HPDE6-E6E7 (cell line): Measurements from ENCODE around the gene GPR155.
"Not testable (repeated sequence)": the region's sequence is repeated elsewhere in the genome, so short reads cannot be mapped to it uniquely, and the experiment has no call there.

Experiments used
- DNase-seq: peaks from one replicate; pipeline ENCODE4 v3.0.0; 2011; ENCODE audit warnings: missing footprints; ENCODE audit errors: extremely low spot score

The GPR155 gene

GRCh38 chr2:174438146-174438886 lies 48.5 kb downstream of the GPR155 start:
- no peak for DNase-seq

- no peak for DNase-seq
Measured at GRCh38 chr2:174436351-174436750, 50.5 kb downstream of the GPR155 start.

DNA sequence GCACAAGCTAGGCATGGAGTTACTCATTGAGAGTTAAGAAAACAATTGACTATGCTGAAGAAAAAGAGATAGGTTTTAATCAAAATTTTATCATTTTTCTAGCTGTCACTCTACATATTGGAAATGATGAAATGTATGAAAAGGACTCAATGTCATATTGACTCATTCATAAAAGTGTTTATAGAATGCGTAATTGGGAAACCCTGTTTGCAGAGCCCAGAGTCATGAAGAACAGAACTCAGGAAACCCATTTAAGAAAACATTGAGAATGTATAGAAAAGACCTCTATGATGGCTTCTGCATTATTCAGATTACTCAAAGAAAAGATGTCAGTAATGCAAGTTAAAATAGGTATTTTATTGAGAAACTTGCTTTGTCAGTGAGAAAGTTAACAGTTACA lies 54.9 kb downstream of the GPR155 start:
- DNase-seq = no peak

GRCh38 chr2:174430066-174430465 lies 56.8 kb downstream of the GPR155 start:
- DNase-seq = no peak

DNA sequence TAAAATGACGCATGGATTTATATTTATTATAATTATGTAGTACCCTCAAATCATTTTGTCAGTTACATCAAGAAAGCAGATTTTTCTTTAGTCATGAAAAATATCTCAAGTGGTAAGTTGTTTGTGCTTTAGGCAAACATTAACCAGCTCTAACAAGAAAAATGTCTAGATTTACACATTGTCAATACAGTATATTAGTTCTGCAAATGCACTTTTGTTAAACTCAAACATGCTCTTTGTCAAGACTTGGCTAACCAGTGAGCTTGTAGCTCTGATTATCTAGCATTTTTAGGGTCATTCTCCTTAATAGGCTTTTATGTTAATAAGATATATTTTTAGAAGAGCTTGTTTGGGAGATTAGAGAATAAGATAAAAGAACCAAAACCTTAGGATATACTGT lies 58.6 kb downstream of the GPR155 start:
- DNase-seq = no peak

DNA sequence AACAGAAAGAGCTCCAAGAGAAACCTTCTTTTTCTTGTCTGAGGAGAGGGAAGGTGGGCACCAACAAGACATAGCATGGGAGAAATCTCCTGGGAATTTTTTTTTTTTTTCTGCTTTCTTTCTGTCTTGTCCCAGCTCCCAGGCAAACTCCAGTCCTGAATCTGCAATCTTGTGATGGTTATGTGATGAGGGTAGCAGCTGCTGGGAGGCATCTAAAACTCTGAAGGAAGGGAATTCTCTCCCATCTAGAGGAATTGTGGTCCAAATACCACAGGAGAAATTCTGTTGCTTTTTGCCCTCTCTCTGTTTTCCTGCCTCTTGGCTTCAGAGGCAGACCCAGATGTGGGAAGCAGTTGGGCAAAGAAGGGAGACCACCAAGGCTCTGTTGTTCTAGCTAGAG lies 74.6 kb downstream of the GPR155 start:
- no peak for DNase-seq

- DNase-seq = not testable (repeated sequence)
Measured at GRCh38 chr2:174410039-174410438, 76.8 kb downstream of the GPR155 start.

DNA sequence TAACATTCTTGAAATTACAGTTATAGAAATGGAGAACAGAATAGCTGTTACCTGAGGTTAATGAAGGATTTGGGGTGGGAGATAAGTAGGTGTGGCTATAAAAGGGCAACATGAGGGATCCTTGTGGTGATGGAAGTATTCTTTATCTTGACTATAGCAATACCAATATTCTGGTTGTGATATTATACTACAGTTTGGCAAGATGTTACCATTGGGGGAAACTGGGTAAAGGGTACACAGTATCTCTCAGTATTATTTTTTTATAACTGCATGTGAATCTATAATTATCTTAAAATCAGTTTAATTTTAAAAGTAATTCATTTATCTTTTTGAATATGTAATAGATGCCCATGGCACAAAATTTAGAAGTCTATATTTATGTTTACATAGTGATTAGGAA lies 83.2 kb downstream of the GPR155 start:
- no peak for DNase-seq

GRCh38 chr2:174400853-174401252 lies 86.0 kb downstream of the GPR155 start:
- DNase-seq = no peak

DNA sequence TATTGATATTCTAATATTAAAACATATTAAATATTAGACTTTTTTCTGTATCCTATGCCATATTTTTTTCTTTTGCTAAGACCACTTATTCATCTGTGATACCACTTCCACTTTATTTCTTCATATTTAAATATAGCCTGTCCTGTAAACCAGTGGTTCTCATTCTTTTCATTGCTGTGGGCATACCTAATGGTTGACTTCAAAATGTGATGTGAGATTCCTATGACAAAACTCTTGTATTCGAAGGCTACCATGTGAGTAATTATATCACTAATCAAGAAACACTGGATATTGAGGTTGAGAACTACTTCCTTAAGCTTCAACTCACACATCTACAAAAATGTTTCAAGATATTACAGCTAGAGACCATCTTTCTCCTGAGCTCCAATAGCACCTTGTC lies 87.7 kb downstream of the GPR155 start:
- DNase-seq = no peak

- no peak for DNase-seq
Measured at GRCh38 chr2:174397773-174398172, 89.1 kb downstream of the GPR155 start.

DNA sequence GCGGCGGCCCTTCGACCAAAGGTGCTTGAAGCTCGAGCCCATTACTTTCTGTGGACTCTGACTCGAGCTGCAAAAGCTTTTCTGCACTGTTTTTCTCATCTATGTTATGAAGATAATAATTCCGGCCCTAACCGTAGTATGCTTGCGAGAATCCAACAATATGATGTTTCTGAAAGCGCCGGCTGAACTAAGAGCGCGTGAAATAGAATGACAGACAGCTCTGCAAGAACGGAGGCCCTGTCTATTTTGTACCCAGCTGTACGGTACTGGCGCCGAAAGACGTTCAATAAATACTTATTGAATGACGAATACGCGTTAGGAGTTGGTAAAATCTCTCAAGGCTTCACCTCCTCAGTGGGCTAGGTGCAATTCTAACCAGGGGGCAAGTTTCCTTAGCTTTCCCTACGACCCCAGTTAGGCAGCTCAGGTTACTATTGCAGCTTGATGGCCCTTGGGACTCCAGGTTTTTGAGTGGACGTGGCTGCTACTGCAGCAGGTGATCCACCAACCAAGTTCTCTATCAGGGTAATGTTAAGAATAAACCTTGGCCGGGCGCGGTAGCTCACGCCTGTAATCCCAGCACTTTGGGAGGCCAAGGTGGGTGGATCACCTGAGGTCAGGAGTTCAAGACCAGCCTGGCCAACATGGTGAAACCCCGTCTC lies 90.7 kb downstream of the GPR155 start:
- DNase-seq = peak; percentile 4

GRCh38 chr2:174395284-174395968 lies 91.4 kb downstream of the GPR155 start, which contains the start of gene SCRN3:
SCRN3 (plus strand) TSS chr2:174395730; CDS start chr2:174398284, 2,554 bp downstream.
- peak; percentile 77 for DNase-seq

- no peak for DNase-seq
Measured at GRCh38 chr2:174392706-174393105, 94.1 kb downstream of the GPR155 start.

GRCh38 chr2:174390303-174390702 lies 96.5 kb downstream of the GPR155 start:
- DNase-seq = not testable (repeated sequence)

DNA sequence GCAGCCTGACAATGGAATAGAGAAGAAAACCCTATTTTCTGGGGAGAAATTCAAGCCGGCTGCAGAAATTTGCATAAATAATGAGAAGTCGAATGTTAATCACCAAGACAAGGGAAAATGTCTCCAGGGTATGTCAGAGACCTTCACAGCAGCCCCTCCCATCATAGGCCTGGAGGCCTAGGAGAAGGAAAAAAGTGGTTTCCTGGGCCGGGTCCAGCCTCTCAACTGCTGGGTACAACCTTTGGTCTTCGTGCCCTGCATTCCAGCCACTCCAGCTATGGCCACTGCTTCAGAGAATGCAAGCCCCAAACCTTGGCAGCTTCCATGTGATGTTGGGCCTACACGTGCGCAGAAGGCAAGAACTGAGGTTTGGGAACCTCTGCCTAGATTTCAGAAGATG lies 97.3 kb downstream of the GPR155 start:
- DNase-seq = no peak

DNA sequence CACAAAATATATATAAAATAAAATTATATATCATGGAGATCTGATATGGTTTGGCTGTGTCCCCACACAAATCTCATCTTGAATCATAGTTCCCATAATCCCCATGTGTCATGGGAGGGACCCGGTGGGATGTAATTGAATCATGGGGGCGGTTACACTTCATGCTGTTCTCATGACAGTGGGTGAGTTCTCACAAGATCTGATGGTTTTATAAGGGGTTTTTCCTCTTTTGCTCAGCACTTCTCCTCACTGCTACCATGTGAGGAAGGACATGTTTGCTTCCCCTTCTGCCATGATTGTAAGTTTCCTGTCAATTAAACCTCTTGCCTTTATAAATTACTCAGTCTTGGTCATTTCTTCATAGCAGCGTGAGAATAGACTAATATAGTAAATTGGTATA lies 98.1 kb downstream of the GPR155 start:
- DNase-seq = not testable (repeated sequence)

DNA sequence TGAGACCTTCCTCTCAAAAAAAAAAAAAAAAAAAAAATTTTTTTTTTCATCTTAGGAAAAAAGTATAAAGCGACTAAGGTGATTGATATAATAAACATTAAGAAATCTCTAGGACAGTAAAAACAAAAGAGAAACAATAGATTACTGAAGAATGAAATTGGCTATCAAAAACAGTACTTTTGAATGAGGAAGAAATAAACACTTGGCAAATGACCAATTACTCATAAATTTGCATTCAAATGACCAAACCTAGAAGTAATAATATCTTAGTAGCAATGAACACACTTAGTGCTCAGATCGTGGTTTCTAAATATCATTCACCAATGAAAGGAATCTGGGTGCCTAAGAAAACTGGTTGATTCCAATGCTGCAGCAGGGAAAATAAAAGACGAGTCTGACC lies 101.6 kb downstream of the GPR155 start:
- DNase-seq = no peak

GRCh38 chr2:174383796-174384195 lies 103.0 kb downstream of the GPR155 start:
- no peak for DNase-seq
